IMR-90 (cell line): ENCODE data around the gene PDLIM4. TPM values are rescaled to one million over a fixed set of nuclear protein-coding genes. Genes with fewer than 3 reads are reported as not detected.
A peak's percentile ranks its signal among the peaks of the same experiment; 100 is the strongest.

Experiments used
- CHD1 ChIP-seq: IDR thresholded peaks from 2 replicates; pipeline ENCODE4 v1.6.1; 2012; ENCODE audit warnings: low read depth, low read length, improper control_type of control experiment
- FOS ChIP-seq: fragments of 150-350 bp; IDR thresholded peaks from 2 replicates; pipeline ENCODE4 v1.6.1; 2016; ENCODE audit warnings: low read depth, low read length
- RFX5 ChIP-seq: IDR thresholded peaks from 2 replicates; pipeline ENCODE4 v1.8.0; 2012; ENCODE audit warnings: low read depth, mild to moderate bottlenecking, low read length, moderate library complexity
- polyA plus RNA-seq, 3 experiments: library from polyadenylated mRNA; depleted of rRNA; stranded (reverse); fragments of >200 nt; gene quantifications; 2 replicates each; pipeline ENCODE4 v1.2.3, GENCODE V29; 2012; ENCODE audit warnings: low replicate concordance in 1 of 3
- total RNA-seq: library from RNA; depleted of rRNA; stranded (reverse); fragments of >200 nt; gene quantifications from 2 replicates; pipeline ENCODE4 v1.2.3, GENCODE V29; 2012
- TF ChIP-seq, protein P1 (sequence below): fragments of 150-350 bp; IDR thresholded peaks from 2 replicates; pipeline ENCODE4 v1.6.1; 2016; ENCODE audit warnings: low read depth, mild to moderate bottlenecking, low read length, moderate library complexity, borderline replicate concordance

PDLIM4 gene
- total and polyA plus RNA-seq, 2 of the 4 experiments (the other 2 are of a cell fraction): 61.1 to 214 TPM

DNA sequence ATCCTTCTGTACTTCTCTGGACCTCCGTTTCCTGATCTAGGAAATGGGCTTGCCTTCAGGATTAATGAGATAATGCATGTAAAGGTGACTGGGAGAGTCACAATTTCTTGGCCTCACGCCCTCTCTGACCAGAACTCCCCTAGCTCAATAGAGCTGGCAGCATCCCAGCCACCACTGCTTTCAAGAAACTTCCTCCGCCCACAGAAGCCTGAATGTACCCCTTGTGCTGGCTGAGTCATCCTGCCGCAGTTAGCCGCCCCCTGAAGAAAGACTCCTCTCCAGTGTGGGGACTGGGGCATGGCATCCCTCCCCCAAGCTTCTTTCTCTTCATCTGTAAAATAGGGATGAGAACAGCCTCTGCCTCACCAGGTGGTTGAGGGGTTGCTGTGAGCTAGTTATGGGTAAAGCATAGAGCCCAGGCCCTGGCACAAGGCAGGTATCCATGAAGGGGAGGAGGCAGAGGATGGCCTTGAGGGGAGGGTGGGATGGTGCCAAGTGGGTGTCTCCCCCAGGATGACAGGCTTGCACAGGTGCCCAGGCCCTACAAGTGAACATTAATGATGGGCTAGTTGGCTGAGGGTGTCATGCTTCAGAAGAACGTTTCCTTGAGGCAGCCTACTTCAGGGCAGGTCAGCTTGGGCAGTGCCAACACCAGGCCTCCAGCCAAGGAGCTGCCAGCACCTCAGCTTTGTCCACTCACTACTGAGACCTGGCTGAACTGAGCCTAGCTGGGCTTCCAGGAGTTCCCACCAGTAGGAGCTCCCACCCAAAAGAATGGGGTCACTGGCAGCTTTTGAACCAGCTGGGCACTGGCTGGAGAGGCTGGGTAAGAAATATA is 3.4 kb downstream of the PDLIM4 start (continued):
- TF ChIP-seq, protein P1, sequence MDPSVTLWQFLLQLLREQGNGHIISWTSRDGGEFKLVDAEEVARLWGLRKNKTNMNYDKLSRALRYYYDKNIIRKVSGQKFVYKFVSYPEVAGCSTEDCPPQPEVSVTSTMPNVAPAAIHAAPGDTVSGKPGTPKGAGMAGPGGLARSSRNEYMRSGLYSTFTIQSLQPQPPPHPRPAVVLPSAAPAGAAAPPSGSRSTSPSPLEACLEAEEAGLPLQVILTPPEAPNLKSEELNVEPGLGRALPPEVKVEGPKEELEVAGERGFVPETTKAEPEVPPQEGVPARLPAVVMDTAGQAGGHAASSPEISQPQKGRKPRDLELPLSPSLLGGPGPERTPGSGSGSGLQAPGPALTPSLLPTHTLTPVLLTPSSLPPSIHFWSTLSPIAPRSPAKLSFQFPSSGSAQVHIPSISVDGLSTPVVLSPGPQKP: no peak
- no peak for TF ChIP-seq RFX5
- no peak for TF ChIP-seq CHD1
- TF ChIP-seq FOS: peak; percentile 89
